ENCODE measurements around the gene SLC6A15.

GRCh38 chr12:84858796-84859195 lies 53.8 kb downstream of the SLC6A15 start:
- TF ChIP-seq, protein P1, sequence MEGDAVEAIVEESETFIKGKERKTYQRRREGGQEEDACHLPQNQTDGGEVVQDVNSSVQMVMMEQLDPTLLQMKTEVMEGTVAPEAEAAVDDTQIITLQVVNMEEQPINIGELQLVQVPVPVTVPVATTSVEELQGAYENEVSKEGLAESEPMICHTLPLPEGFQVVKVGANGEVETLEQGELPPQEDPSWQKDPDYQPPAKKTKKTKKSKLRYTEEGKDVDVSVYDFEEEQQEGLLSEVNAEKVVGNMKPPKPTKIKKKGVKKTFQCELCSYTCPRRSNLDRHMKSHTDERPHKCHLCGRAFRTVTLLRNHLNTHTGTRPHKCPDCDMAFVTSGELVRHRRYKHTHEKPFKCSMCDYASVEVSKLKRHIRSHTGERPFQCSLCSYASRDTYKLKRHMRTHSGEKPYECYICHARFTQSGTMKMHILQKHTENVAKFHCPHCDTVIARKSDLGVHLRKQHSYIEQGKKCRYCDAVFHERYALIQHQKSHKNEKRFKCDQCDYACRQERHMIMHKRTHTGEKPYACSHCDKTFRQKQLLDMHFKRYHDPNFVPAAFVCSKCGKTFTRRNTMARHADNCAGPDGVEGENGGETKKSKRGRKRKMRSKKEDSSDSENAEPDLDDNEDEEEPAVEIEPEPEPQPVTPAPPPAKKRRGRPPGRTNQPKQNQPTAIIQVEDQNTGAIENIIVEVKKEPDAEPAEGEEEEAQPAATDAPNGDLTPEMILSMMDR (IDR thresholded peaks at IDR 0.05; ENCODE audit: low read depth, low read length, missing input control): no peak
- TF ChIP-seq YY1 (IDR thresholded peaks at IDR 0.05): no peak
- no peak for TF ChIP-seq TAF1 (conservative IDR thresholded peaks at IDR 0.05)

Measured in liver (tissue), 3 donors.